WTC11 (cell line): ENCODE measurements around the gene AMER3. TPM values are rescaled to one million over a fixed set of nuclear protein-coding genes. Genes with fewer than 3 reads are reported as not detected.

Source experiments
- ATAC-seq: fragments of 200-7000 bp; cut with Tn5 transposase; 2 replicates; pipeline ENCODE4 v1.10.0; 2021; ENCODE audit warnings: mild to moderate bottlenecking, moderate library complexity
- CTCF ChIA-PET: fragments of 300-600 bp; sonication (Branson Sonifier 250); formaldehyde crosslinking; loops from one replicate; lab custom pipeline; 2021; ENCODE audit warnings: antibody characterized with exemption; lab: Charles Lee
- POLR2A ChIA-PET: fragments of 350-600 bp; sonication (Branson Sonifier 250); formaldehyde crosslinking; loops from one replicate; lab custom pipeline; 2021; ENCODE audit warnings: antibody characterized with exemption; lab: Charles Lee
- DNase-seq: peaks from one replicate; pipeline ENCODE4 v3.0.0; 2021; ENCODE audit warnings: low spot score
- H3K27ac Mint-ChIP-seq: 2 replicates; pipeline ENCODE4 v1.8.0; 2021; ENCODE audit warnings: mixed read lengths
- H3K27me3 Mint-ChIP-seq: 2 replicates; pipeline ENCODE4 v1.8.0; 2021; ENCODE audit warnings: low read depth, mild to moderate bottlenecking, moderate library complexity, mixed read lengths
- H3K36me3 Mint-ChIP-seq: 2 replicates; pipeline ENCODE4 v1.8.0; 2021; ENCODE audit warnings: mixed read lengths
- H3K4me1 Mint-ChIP-seq: 2 replicates; pipeline ENCODE4 v1.8.0; 2022; ENCODE audit warnings: mixed read lengths
- H3K4me3 Mint-ChIP-seq: 2 replicates; pipeline ENCODE4 v1.8.0; 2021; ENCODE audit warnings: mild to moderate bottlenecking, moderate library complexity, mixed read lengths
- H3K9me3 Mint-ChIP-seq: 2 replicates; pipeline ENCODE4 v1.8.0; 2021; ENCODE audit warnings: mixed read lengths
- CREM ChIP-seq: sonication (generic); formaldehyde crosslinking; IDR thresholded peaks from 2 replicates; pipeline ENCODE4 v1.8.1; 2022; ENCODE audit warnings: mild to moderate bottlenecking, missing genetic modification reagents, moderate library complexity
- RELA ChIP-seq: sonication (generic); formaldehyde crosslinking; IDR thresholded peaks from 2 replicates; pipeline ENCODE4 v1.8.1; 2022; ENCODE audit warnings: missing genetic modification reagents, mild to moderate bottlenecking, borderline replicate concordance
- ZNF396 ChIP-seq: fragments of 250-450 bp; sonication (Bioruptor Pico); IDR thresholded peaks from 2 replicates; pipeline ENCODE4 v1.8.0; 2021; ENCODE audit warnings: mild to moderate bottlenecking, moderate library complexity, borderline replicate concordance
- ZNF416 ChIP-seq: fragments of 250-450 bp; sonication (Bioruptor Pico); IDR thresholded peaks from 2 replicates; pipeline ENCODE4 v1.9.0; 2021; ENCODE audit warnings: mild to moderate bottlenecking, inconsistent platforms
- total RNA-seq: library from RNA; stranded (reverse); gene quantifications from 3 replicates; pipeline ENCODE4 v1.2.3, GENCODE V29; 2021
- TF ChIP-seq, protein P1 (sequence below): sonication (generic); formaldehyde crosslinking; IDR thresholded peaks from 2 replicates; pipeline ENCODE4 v1.8.0; 2023; ENCODE audit warnings: mild to moderate bottlenecking, missing genetic modification reagents
- TF ChIP-seq, protein P2 (sequence below): sonication (generic); formaldehyde crosslinking; IDR thresholded peaks from 2 replicates; pipeline ENCODE4 v1.8.1; 2022; ENCODE audit warnings: mild to moderate bottlenecking, missing genetic modification reagents, moderate library complexity, borderline replicate concordance
- TF ChIP-seq, protein P3 (sequence below): sonication (generic); formaldehyde crosslinking; IDR thresholded peaks from 2 replicates; pipeline ENCODE4 v1.8.1; 2023; ENCODE audit warnings: mild to moderate bottlenecking, missing genetic modification reagents, borderline replicate concordance
- TF ChIP-seq, protein P4 (sequence below): sonication (generic); formaldehyde crosslinking; IDR thresholded peaks from 2 replicates; pipeline ENCODE4 v1.8.1; 2022; ENCODE audit warnings: low read depth, missing genetic modification reagents, borderline replicate concordance
- TF ChIP-seq, protein P5 (sequence below): fragments of 200-600 bp; IDR thresholded peaks from 2 replicates; pipeline ENCODE4 v1.8.0; 2022; ENCODE audit warnings: antibody characterized with exemption
- TF ChIP-seq, protein P6 (sequence below): sonication (generic); formaldehyde crosslinking; IDR thresholded peaks from 2 replicates; pipeline ENCODE4 v1.8.1; 2023; ENCODE audit warnings: mild to moderate bottlenecking, missing genetic modification reagents, moderate library complexity
- TF ChIP-seq, protein P7 (sequence below): sonication (generic); formaldehyde crosslinking; IDR thresholded peaks from 2 replicates; pipeline ENCODE4 v1.8.1; 2023; ENCODE audit warnings: mild to moderate bottlenecking, moderate library complexity, missing genetic modification reagents
- TF ChIP-seq, protein P8 (sequence below): sonication (generic); formaldehyde crosslinking; IDR thresholded peaks from 2 replicates; pipeline ENCODE4 v1.8.1; 2023; ENCODE audit warnings: mild to moderate bottlenecking, missing genetic modification reagents
- TF ChIP-seq, protein P9 (sequence below): sonication (generic); formaldehyde crosslinking; conservative IDR thresholded peaks from 2 replicates; pipeline ENCODE4 v1.8.1; 2022; ENCODE audit warnings: mild to moderate bottlenecking, missing genetic modification reagents

Gene AMER3
- total RNA-seq, 1 experiment from 2014 or later, result 0.13 TPM

DNA sequence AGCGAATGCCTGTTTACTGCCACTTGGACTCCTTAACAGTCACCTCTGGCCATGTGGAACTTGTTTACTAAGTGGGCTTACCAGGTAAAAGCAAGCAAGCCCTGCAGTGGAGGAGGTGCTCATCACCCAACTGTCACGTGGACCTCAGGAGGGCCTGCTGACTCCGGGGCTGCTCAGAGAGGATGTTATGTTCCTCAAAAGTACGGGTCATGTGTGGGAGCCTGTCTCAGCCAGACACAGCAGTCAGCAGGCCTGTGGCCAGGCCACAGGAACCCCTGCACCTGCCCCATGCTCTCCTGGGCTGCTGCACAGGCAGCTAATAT, 36.2 kb downstream of the AMER3 start (continued):
- TF ChIP-seq, protein P1, sequence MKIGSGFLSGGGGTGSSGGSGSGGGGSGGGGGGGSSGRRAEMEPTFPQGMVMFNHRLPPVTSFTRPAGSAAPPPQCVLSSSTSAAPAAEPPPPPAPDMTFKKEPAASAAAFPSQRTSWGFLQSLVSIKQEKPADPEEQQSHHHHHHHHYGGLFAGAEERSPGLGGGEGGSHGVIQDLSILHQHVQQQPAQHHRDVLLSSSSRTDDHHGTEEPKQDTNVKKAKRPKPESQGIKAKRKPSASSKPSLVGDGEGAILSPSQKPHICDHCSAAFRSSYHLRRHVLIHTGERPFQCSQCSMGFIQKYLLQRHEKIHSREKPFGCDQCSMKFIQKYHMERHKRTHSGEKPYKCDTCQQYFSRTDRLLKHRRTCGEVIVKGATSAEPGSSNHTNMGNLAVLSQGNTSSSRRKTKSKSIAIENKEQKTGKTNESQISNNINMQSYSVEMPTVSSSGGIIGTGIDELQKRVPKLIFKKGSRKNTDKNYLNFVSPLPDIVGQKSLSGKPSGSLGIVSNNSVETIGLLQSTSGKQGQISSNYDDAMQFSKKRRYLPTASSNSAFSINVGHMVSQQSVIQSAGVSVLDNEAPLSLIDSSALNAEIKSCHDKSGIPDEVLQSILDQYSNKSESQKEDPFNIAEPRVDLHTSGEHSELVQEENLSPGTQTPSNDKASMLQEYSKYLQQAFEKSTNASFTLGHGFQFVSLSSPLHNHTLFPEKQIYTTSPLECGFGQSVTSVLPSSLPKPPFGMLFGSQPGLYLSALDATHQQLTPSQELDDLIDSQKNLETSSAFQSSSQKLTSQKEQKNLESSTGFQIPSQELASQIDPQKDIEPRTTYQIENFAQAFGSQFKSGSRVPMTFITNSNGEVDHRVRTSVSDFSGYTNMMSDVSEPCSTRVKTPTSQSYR (CRISPR knock-in tag), result no peak
- TF ChIP-seq, protein P2, sequence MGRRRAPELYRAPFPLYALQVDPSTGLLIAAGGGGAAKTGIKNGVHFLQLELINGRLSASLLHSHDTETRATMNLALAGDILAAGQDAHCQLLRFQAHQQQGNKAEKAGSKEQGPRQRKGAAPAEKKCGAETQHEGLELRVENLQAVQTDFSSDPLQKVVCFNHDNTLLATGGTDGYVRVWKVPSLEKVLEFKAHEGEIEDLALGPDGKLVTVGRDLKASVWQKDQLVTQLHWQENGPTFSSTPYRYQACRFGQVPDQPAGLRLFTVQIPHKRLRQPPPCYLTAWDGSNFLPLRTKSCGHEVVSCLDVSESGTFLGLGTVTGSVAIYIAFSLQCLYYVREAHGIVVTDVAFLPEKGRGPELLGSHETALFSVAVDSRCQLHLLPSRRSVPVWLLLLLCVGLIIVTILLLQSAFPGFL (CRISPR knock-in tag), result no peak
- TF ChIP-seq RELA (CRISPR knock-in tag) (no peak), ZNF416 (CRISPR knock-in tag) (no peak), CREM (CRISPR knock-in tag) (no peak)
- TF ChIP-seq, protein P3, sequence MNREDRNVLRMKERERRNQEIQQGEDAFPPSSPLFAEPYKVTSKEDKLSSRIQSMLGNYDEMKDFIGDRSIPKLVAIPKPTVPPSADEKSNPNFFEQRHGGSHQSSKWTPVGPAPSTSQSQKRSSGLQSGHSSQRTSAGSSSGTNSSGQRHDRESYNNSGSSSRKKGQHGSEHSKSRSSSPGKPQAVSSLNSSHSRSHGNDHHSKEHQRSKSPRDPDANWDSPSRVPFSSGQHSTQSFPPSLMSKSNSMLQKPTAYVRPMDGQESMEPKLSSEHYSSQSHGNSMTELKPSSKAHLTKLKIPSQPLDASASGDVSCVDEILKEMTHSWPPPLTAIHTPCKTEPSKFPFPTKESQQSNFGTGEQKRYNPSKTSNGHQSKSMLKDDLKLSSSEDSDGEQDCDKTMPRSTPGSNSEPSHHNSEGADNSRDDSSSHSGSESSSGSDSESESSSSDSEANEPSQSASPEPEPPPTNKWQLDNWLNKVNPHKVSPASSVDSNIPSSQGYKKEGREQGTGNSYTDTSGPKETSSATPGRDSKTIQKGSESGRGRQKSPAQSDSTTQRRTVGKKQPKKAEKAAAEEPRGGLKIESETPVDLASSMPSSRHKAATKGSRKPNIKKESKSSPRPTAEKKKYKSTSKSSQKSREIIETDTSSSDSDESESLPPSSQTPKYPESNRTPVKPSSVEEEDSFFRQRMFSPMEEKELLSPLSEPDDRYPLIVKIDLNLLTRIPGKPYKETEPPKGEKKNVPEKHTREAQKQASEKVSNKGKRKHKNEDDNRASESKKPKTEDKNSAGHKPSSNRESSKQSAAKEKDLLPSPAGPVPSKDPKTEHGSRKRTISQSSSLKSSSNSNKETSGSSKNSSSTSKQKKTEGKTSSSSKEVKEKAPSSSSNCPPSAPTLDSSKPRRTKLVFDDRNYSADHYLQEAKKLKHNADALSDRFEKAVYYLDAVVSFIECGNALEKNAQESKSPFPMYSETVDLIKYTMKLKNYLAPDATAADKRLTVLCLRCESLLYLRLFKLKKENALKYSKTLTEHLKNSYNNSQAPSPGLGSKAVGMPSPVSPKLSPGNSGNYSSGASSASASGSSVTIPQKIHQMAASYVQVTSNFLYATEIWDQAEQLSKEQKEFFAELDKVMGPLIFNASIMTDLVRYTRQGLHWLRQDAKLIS (CRISPR knock-in tag), result no peak
- TF ChIP-seq, protein P4, sequence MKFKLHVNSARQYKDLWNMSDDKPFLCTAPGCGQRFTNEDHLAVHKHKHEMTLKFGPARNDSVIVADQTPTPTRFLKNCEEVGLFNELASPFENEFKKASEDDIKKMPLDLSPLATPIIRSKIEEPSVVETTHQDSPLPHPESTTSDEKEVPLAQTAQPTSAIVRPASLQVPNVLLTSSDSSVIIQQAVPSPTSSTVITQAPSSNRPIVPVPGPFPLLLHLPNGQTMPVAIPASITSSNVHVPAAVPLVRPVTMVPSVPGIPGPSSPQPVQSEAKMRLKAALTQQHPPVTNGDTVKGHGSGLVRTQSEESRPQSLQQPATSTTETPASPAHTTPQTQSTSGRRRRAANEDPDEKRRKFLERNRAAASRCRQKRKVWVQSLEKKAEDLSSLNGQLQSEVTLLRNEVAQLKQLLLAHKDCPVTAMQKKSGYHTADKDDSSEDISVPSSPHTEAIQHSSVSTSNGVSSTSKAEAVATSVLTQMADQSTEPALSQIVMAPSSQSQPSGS (CRISPR knock-in tag), result no peak
- TF ChIP-seq, protein P5, sequence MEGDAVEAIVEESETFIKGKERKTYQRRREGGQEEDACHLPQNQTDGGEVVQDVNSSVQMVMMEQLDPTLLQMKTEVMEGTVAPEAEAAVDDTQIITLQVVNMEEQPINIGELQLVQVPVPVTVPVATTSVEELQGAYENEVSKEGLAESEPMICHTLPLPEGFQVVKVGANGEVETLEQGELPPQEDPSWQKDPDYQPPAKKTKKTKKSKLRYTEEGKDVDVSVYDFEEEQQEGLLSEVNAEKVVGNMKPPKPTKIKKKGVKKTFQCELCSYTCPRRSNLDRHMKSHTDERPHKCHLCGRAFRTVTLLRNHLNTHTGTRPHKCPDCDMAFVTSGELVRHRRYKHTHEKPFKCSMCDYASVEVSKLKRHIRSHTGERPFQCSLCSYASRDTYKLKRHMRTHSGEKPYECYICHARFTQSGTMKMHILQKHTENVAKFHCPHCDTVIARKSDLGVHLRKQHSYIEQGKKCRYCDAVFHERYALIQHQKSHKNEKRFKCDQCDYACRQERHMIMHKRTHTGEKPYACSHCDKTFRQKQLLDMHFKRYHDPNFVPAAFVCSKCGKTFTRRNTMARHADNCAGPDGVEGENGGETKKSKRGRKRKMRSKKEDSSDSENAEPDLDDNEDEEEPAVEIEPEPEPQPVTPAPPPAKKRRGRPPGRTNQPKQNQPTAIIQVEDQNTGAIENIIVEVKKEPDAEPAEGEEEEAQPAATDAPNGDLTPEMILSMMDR, result no peak
- TF ChIP-seq, protein P6, sequence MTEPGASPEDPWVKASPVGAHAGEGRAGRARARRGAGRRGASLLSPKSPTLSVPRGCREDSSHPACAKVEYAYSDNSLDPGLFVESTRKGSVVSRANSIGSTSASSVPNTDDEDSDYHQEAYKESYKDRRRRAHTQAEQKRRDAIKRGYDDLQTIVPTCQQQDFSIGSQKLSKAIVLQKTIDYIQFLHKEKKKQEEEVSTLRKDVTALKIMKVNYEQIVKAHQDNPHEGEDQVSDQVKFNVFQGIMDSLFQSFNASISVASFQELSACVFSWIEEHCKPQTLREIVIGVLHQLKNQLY, result no peak
- TF ChIP-seq, protein P7, sequence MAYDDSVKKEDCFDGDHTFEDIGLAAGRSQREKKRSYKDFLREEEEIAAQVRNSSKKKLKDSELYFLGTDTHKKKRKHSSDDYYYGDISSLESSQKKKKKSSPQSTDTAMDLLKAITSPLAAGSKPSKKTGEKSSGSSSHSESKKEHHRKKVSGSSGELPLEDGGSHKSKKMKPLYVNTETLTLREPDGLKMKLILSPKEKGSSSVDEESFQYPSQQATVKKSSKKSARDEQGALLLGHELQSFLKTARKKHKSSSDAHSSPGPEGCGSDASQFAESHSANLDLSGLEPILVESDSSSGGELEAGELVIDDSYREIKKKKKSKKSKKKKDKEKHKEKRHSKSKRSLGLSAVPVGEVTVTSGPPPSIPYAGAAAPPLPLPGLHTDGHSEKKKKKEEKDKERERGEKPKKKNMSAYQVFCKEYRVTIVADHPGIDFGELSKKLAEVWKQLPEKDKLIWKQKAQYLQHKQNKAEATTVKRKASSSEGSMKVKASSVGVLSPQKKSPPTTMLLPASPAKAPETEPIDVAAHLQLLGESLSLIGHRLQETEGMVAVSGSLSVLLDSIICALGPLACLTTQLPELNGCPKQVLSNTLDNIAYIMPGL (CRISPR knock-in tag), result no peak

DNA sequence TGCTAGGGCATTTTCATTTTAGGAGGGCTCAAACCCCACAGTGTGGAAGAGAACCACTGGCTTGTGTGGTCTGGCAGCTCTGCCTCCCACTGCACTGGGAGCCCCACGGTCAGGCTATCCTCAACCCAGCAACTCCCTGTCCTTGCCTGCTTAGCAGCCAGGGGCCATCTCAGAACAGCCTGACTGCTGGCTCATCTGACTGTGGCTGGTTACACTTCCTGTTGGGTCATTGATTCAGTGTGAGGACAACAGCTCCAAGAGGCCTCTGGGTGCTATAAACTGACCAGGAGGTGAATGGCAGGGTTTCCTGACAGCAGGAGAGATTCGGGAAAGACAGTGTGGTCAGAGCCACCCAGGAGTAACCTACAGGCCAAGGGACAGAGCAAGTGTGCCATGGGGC, 40.1 kb downstream of the AMER3 start:
- Mint-ChIP-seq H3K4me3 (no peak overlapping the region), H3K27me3 (peaks cover 20% of the 10 kb centered on the region), H3K9me3 (no peaks in the 10 kb centered on the region), H3K36me3 (no peaks in the 10 kb centered on the region), H3K4me1 (peaks cover 20% of the 10 kb centered on the region), H3K27ac (no peak overlapping the region)
- ATAC-seq, result no peak
- CTCF ChIA-PET, result interaction anchor here (0.6 to 4.4 kb wide), 5 partner anchors 18 to 200 kb away, joined by 3 to 35 read pairs (median 5); no protein-coding TSS in a partner anchor
- no peak for DNase-seq
- POLR2A ChIA-PET, result no interaction called here
- TF ChIP-seq, protein P8, sequence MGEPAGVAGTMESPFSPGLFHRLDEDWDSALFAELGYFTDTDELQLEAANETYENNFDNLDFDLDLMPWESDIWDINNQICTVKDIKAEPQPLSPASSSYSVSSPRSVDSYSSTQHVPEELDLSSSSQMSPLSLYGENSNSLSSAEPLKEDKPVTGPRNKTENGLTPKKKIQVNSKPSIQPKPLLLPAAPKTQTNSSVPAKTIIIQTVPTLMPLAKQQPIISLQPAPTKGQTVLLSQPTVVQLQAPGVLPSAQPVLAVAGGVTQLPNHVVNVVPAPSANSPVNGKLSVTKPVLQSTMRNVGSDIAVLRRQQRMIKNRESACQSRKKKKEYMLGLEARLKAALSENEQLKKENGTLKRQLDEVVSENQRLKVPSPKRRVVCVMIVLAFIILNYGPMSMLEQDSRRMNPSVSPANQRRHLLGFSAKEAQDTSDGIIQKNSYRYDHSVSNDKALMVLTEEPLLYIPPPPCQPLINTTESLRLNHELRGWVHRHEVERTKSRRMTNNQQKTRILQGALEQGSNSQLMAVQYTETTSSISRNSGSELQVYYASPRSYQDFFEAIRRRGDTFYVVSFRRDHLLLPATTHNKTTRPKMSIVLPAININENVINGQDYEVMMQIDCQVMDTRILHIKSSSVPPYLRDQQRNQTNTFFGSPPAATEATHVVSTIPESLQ (CRISPR knock-in tag), result no peak
- TF ChIP-seq ZNF396 (CRISPR knock-in tag), result no peak
- TF ChIP-seq, protein P9, sequence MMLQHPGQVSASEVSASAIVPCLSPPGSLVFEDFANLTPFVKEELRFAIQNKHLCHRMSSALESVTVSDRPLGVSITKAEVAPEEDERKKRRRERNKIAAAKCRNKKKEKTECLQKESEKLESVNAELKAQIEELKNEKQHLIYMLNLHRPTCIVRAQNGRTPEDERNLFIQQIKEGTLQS (CRISPR knock-in tag), result no peak
